ENCODE data around the gene SURF2. TPM values are rescaled to one million over a fixed set of nuclear protein-coding genes. Genes with fewer than 3 reads are reported as not detected.
"Not testable (repeated sequence)": the region's sequence is repeated elsewhere in the genome, so short reads cannot be mapped to it uniquely, and the experiment has no call there.

SURF2 gene
- total and polyA plus RNA-seq, 9 of the 15 experiments (the other 6 are each of a cell fraction or from before 2014, with no cell fraction given) = 5.5 to 82.5 (median 21.3) TPM

DNA sequence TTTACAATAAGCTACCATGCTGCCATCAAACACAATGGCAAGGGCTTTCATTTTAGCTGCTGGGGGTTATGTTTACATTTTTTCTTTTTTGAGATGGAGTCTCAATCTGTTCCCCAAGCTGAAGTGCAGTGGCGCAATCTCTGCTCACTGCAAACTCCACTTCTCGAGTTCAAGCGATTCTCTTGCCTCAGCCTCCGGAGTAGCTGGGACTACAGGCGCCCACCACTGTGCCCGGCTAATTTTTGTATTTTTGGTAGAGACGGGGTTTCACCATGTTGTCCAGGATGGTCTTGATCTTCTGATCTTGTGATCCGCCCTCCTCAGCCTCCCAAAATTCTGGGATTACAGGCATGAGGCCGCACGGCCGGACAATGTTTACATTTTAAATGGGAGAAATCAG is 21.5 kb upstream of the SURF2 start:
- H3K27ac ChIP-seq (ENCODE audit: extremely low read depth, low read depth, low read length); DNase-seq (ENCODE audit: extremely low read depth in 1 of 4, low spot score in 3 of 4); ATAC-seq; H4K20me1 ChIP-seq (replicated peaks; ENCODE audit: control insufficient read depth, insufficient read depth, low read length); H2AFZ ChIP-seq (ENCODE audit: low read depth, low read length); H3K27me3 ChIP-seq (ENCODE audit: control insufficient read depth in 2 of 2, insufficient read depth in 2 of 2, low read length in 2 of 2); BruUV-seq (replicated peaks); H3K9me3 ChIP-seq (replicated peaks; ENCODE audit: control insufficient read depth, insufficient read depth, low read depth, low read length); intact Hi-C loops (cut with micrococcal nuclease); H3K9me1 ChIP-seq (ENCODE audit: control insufficient read depth, insufficient read depth, low read length): not testable (repeated sequence)
- H3K79me2 ChIP-seq (ENCODE audit: control insufficient read depth, insufficient read depth, low read length) = peaks cover 39% of the 10 kb centered on the region
- ChIA-PET POLR2A (interaction anchor here (0.8 to 2.3 kb wide), 5 partner anchors 13 to 67 kb away, joined by 3 to 9 read pairs (median 3); partner anchors contain the start of genes MED22 and RPL7A), CTCF (ENCODE audit: low intra/inter-chr PET ratio) (interaction anchor here (0.9 kb wide), 1 partner anchor 150 kb away, joined by 5 read pairs; no protein-coding TSS in a partner anchor)
- in situ Hi-C loops (cut with MboI) = loop anchor here (5.0 kb wide), 1 partner anchor 148 kb away; no protein-coding TSS in a partner anchor
- H3K4me3 ChIP-seq = peak overlapping the region; percentile 77
- FAIRE-seq = peak; percentile 48
- peaks cover 6 to 42% of the 10 kb centered on the region in 2 experiments; a peak in 4 of 5 replicates for H3K4me1 ChIP-seq (replicated peaks in 1 of 2; ENCODE audit: control insufficient read depth in 2 of 2, insufficient read depth in 2 of 2, low read length in 2 of 2)
- peaks cover 66% of the 10 kb centered on the region for H3K36me3 ChIP-seq (ENCODE audit: control insufficient read depth, insufficient read depth, low read length)
- H3K9ac ChIP-seq (ENCODE audit: insufficient read depth in 1 of 2, low read depth in 2 of 2, low read length in 2 of 2) = peak overlapping the region; percentile 85 to 96; a peak in 3 of 4 replicates
- TF ChIP-seq CEBPB (tag; IDR thresholded peaks at IDR 0.05) = peak; percentile 37; the same call in 1 of the 2 replicates
- peak overlapping the region; percentile 100 for H3K4me2 ChIP-seq (ENCODE audit: insufficient read depth, low read length)
- 20% methylated on average over 11 of the region's 11 CpGs for WGBS (ENCODE audit: insufficient coverage, low coverage, missing lambda C conversion rate)

GRCh38 chr9:133335924-133336811 is 20.2 kb upstream of the SURF2 start, which contains the start of gene SURF6:
SURF6 (minus strand) TSS chr9:133336188; CDS start chr9:133336132, 56 bp downstream.
- WGBS (ENCODE audit: insufficient coverage, low coverage, missing lambda C conversion rate) = under 1% methylated on average over 69 of the region's 70 CpGs
- Histone ChIP-seq H3K4me3 (peak within 1 kb of the TSS; percentile 77), H3K36me3 (ENCODE audit: control insufficient read depth, insufficient read depth, low read length) (peaks cover 68% of the 10 kb centered on the region), H3K27ac (ENCODE audit: extremely low read depth, low read depth, low read length) (peak within 1 kb of the TSS; percentile 98), H3K79me2 (ENCODE audit: control insufficient read depth, insufficient read depth, low read length) (peaks cover 39% of the 10 kb centered on the region), H3K9ac (ENCODE audit: insufficient read depth in 1 of 2, low read depth in 2 of 2, low read length in 2 of 2) (peak within 1 kb of the TSS; percentile 85 to 96), H3K9me3 (replicated peaks; ENCODE audit: control insufficient read depth, insufficient read depth, low read depth, low read length) (no peaks in the 10 kb centered on the region), H3K4me1 (replicated peaks in 1 of 2; ENCODE audit: control insufficient read depth in 2 of 2, insufficient read depth in 2 of 2, low read length in 2 of 2) (peaks cover 6 to 45% of the 10 kb centered on the region in 2 experiments; a peak in 4 of 5 replicates), H3K9me1 (ENCODE audit: control insufficient read depth, insufficient read depth, low read length) (no peaks in the 10 kb centered on the region), H3K27me3 (ENCODE audit: control insufficient read depth in 2 of 2, insufficient read depth in 2 of 2, low read length in 2 of 2) (no peaks in the 10 kb centered on the region; a peak in 1 of 5 replicates), H3K4me2 (ENCODE audit: insufficient read depth, low read length) (peak within 1 kb of the TSS; percentile 100), H2AFZ (ENCODE audit: low read depth, low read length) (peak within 1 kb of the TSS; percentile 95), H4K20me1 (replicated peaks; ENCODE audit: control insufficient read depth, insufficient read depth, low read length) (peaks cover 4% of the 10 kb centered on the region; the same call in 1 of the 2 replicates)
- POLR2A ChIA-PET = interaction anchor here (0.7 to 2.3 kb wide), 3 partner anchors 12 to 174 kb away, joined by 3 to 9 read pairs (median 3); partner anchors contain the start of genes MED22 and RPL7A
- peak; percentile 96 for ATAC-seq
- CTCF ChIA-PET (ENCODE audit: low intra/inter-chr PET ratio) = interaction anchor here (0.7 to 0.9 kb wide), 2 partner anchors 151 to 162 kb away, joined by 4 to 5 read pairs; no protein-coding TSS in a partner anchor
- in situ Hi-C loops (cut with MboI) = no loop called here
- DNase-seq (ENCODE audit: extremely low read depth in 1 of 4, low spot score in 3 of 4) = peak; percentile 89 to 97 (median 92)
- intact Hi-C loops (cut with micrococcal nuclease) = no loop called here
- TSS peak; percentile 95 for BruUV-seq (replicated peaks)
- peak; percentile 93 for FAIRE-seq
- TF ChIP-seq, protein P1, sequence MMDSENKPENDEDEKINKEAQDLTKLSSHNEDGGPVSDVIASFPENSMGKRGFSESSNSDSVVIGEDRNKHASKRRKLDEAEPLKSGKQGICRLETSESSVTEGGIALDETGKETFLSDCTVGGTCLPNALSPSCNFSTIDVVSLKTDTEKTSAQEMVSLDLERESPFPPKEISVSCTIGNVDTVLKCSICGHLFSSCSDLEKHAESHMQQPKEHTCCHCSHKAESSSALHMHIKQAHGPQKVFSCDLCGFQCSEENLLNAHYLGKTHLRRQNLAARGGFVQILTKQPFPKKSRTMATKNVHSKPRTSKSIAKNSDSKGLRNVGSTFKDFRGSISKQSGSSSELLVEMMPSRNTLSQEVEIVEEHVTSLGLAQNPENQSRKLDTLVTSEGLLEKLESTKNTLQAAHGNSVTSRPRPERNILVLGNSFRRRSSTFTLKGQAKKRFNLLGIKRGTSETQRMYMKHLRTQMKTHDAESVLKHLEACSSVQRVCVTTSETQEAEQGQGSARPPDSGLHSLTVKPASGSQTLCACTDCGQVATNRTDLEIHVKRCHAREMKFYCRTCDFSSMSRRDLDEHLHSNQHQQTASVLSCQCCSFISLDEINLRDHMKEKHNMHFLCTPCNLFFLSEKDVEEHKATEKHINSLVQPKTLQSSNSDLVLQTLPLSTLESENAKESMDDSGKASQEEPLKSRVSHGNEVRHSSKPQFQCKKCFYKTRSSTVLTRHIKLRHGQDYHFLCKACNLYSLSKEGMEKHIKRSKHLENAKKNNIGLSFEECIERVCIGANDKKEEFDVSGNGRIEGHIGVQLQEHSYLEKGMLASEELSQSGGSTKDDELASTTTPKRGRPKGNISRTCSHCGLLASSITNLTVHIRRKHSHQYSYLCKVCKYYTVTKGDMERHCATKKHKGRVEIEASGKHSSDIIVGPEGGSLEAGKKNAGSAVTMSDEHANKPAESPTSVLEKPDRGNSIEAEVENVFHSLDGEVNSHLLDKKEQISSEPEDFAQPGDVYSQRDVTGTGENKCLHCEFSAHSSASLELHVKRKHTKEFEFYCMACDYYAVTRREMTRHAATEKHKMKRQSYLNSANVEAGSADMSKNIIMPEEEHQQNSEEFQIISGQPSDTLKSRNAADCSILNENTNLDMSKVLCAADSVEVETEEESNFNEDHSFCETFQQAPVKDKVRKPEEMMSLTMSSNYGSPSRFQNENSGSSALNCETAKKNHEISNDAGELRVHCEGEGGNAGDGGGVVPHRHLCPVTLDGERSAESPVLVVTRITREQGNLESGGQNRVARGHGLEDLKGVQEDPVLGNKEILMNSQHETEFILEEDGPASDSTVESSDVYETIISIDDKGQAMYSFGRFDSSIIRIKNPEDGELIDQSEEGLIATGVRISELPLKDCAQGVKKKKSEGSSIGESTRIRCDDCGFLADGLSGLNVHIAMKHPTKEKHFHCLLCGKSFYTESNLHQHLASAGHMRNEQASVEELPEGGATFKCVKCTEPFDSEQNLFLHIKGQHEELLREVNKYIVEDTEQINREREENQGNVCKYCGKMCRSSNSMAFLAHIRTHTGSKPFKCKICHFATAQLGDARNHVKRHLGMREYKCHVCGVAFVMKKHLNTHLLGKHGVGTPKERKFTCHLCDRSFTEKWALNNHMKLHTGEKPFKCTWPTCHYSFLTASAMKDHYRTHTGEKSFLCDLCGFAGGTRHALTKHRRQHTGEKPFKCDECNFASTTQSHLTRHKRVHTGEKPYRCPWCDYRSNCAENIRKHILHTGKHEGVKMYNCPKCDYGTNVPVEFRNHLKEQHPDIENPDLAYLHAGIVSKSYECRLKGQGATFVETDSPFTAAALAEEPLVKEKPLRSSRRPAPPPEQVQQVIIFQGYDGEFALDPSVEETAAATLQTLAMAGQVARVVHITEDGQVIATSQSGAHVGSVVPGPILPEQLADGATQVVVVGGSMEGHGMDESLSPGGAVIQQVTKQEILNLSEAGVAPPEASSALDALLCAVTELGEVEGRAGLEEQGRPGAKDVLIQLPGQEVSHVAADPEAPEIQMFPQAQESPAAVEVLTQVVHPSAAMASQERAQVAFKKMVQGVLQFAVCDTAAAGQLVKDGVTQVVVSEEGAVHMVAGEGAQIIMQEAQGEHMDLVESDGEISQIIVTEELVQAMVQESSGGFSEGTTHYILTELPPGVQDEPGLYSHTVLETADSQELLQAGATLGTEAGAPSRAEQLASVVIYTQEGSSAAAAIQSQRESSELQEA (IDR thresholded peaks at IDR 0.05; ENCODE audit: low read depth) = no peak
